GM23338 (cell line): ENCODE results near the gene ADCYAP1R1. TPM values are rescaled to one million over a fixed set of nuclear protein-coding genes. Genes with fewer than 3 reads are reported as not detected.

Experiments
- ATAC-seq: fragments of 200-7000 bp; cut with Tn5 transposase; 3 replicates; pipeline ENCODE4 v1.9.1; 2020
- DNase-seq: peaks from one replicate; pipeline ENCODE4 v3.0.0-alpha.2; 2015; ENCODE audit warnings: low spot score
- H2AFZ ChIP-seq: fragments of 200-600 bp; sonication (generic); 2 replicates; pipeline ENCODE4 v1.8.0; 2016; ENCODE audit warnings: antibody characterized with exemption, mild to moderate bottlenecking, moderate library complexity
- H3F3A ChIP-seq: fragments of 200-600 bp; sonication (generic); replicated peaks from 2 replicates; pipeline ENCODE4 v1.8.0; 2017; ENCODE audit warnings: antibody characterized with exemption, mixed run types, low read depth
- H3K27ac ChIP-seq: fragments of 200-600 bp; sonication (generic); 2 replicates; pipeline ENCODE4 v1.6.1; 2016; ENCODE audit warnings: low read depth
- H3K27me3 ChIP-seq: fragments of 200-600 bp; sonication (generic); 2 replicates; pipeline ENCODE4 v1.8.0; 2016; ENCODE audit warnings: mild to moderate bottlenecking, mixed run types, moderate library complexity; ENCODE audit not compliant: insufficient read depth
- H3K36me3 ChIP-seq: fragments of 200-600 bp; sonication (generic); 2 replicates; pipeline ENCODE4 v1.8.0; 2016; ENCODE audit warnings: mild to moderate bottlenecking; ENCODE audit not compliant: insufficient read depth
- H3K4me1 ChIP-seq: fragments of 200-600 bp; sonication (generic); 2 replicates; pipeline ENCODE4 v1.8.0; 2016; ENCODE audit warnings: mild to moderate bottlenecking, moderate library complexity; ENCODE audit not compliant: insufficient read depth
- H3K4me2 ChIP-seq: fragments of 200-600 bp; sonication (generic); 2 replicates; pipeline ENCODE4 v1.7.1; 2017; ENCODE audit warnings: mixed run types
- H3K4me3 ChIP-seq: fragments of 200-600 bp; sonication (generic); 2 replicates; pipeline ENCODE4 v1.6.1; 2016; ENCODE audit warnings: mixed run types
- H3K79me2 ChIP-seq: fragments of 200-600 bp; sonication (generic); replicated peaks from 2 replicates; pipeline ENCODE4 v1.8.0; 2017; ENCODE audit warnings: mild to moderate bottlenecking; ENCODE audit not compliant: insufficient read depth
- H3K9me2 ChIP-seq: fragments of 200-600 bp; sonication (generic); 2 replicates; pipeline ENCODE4 v1.8.0; 2017; ENCODE audit not compliant: insufficient read depth
- H4K20me1 ChIP-seq: fragments of 200-600 bp; sonication (generic); replicated peaks from 2 replicates; pipeline ENCODE4 v1.8.0; 2017; ENCODE audit warnings: mild to moderate bottlenecking; ENCODE audit not compliant: insufficient read depth
- H3K27ac Mint-ChIP-seq: 2 replicates; pipeline ENCODE4 v1.8.0; 2020; ENCODE audit warnings: inconsistent platforms, mild to moderate bottlenecking, moderate library complexity, mixed read lengths
- H3K27me3 Mint-ChIP-seq: 3 replicates; pipeline ENCODE4 v1.8.0; 2022; ENCODE audit warnings: low read depth, mild to moderate bottlenecking, moderate library complexity, mixed read lengths, inconsistent platforms; ENCODE audit not compliant: insufficient read depth, poor library complexity
- H3K36me3 Mint-ChIP-seq: 3 replicates; pipeline ENCODE4 v1.8.0; 2021; ENCODE audit warnings: low read depth, mild to moderate bottlenecking, inconsistent platforms, moderate library complexity, mixed read lengths
- H3K4me1 Mint-ChIP-seq: 3 replicates; pipeline ENCODE4 v1.8.0; 2020; ENCODE audit warnings: mild to moderate bottlenecking, inconsistent platforms, mixed read lengths
- H3K4me3 Mint-ChIP-seq: 3 replicates; pipeline ENCODE4 v1.8.0; 2021; ENCODE audit warnings: moderate library complexity, mild to moderate bottlenecking, inconsistent platforms, mixed read lengths
- H3K9me3 Mint-ChIP-seq: 3 replicates; pipeline ENCODE4 v1.8.0; 2020; ENCODE audit warnings: moderate library complexity, mild to moderate bottlenecking, inconsistent platforms, mixed read lengths
- CREB1 ChIP-seq: fragments of 250-450 bp; sonication (Bioruptor Pico); IDR thresholded peaks from 2 replicates; pipeline ENCODE4 v1.5.0; 2020; ENCODE audit warnings: low read depth, mild to moderate bottlenecking, moderate library complexity
- CTCF ChIP-seq, 2 experiments: fragments of 200-600 bp in 1 of 2; sonication (generic) in 1 of 2; conservative IDR thresholded peaks; 2 replicates each; pipeline versions ENCODE4 v1.5.1 to v1.6.1; 2016 to 2017; ENCODE audit warnings: antibody characterized with exemption in 2 of 2, low read depth in 2 of 2, mild to moderate bottlenecking in 2 of 2, moderate library complexity in 1 of 2
- ETS1 ChIP-seq: IDR thresholded peaks from 2 replicates; pipeline ENCODE4 v1.6.1; 2016; ENCODE audit warnings: antibody characterized with exemption
- EZH2 ChIP-seq: fragments of 200-600 bp; sonication (generic); IDR thresholded peaks from one replicate; pipeline ENCODE4 v1.8.0; 2017; ENCODE audit warnings: antibody characterized with exemption, mild to moderate bottlenecking, low read depth; ENCODE audit not compliant: unreplicated experiment
- EZH2phosphoT487 ChIP-seq: fragments of 200-600 bp; sonication (generic); IDR thresholded peaks from one replicate; pipeline ENCODE4 v1.8.1; 2018; ENCODE audit warnings: antibody characterized with exemption; ENCODE audit not compliant: unreplicated experiment
- JUNB ChIP-seq: IDR thresholded peaks from one replicate; pipeline ENCODE4 v1.6.1; 2016; ENCODE audit warnings: antibody characterized with exemption; ENCODE audit not compliant: unreplicated experiment
- NANOG ChIP-seq: IDR thresholded peaks from 2 replicates; pipeline ENCODE4 v1.6.1; 2016; ENCODE audit warnings: antibody characterized with exemption, borderline replicate concordance
- POLR2AphosphoS5 ChIP-seq: IDR thresholded peaks from 2 replicates; pipeline ENCODE4 v1.6.1; 2016; ENCODE audit warnings: antibody characterized with exemption, low read depth
- REST ChIP-seq: IDR thresholded peaks from one replicate; pipeline ENCODE4 v1.6.1; 2018; ENCODE audit warnings: antibody characterized with exemption; ENCODE audit not compliant: unreplicated experiment
- STAT1 ChIP-seq: IDR thresholded peaks from one replicate; pipeline ENCODE4 v1.6.1; 2016; ENCODE audit warnings: antibody characterized with exemption; ENCODE audit not compliant: unreplicated experiment
- ZNF114 ChIP-seq: fragments of 250-450 bp; sonication (Bioruptor Pico); IDR thresholded peaks from 2 replicates; pipeline ENCODE4 v1.5.0; 2020; ENCODE audit warnings: mild to moderate bottlenecking, moderate library complexity
- ZNF331 ChIP-seq: fragments of 250-450 bp; sonication (Bioruptor Pico); IDR thresholded peaks from 2 replicates; pipeline ENCODE4 v1.5.0; 2020; ENCODE audit warnings: low read depth, mild to moderate bottlenecking, moderate library complexity
- ZNF462 ChIP-seq: fragments of 250-450 bp; sonication (Bioruptor Pico); IDR thresholded peaks from 2 replicates; pipeline ENCODE4 v1.5.0; 2020; ENCODE audit warnings: mild to moderate bottlenecking, moderate library complexity
- polyA plus RNA-seq: library from polyadenylated mRNA; unstranded; fragments of >200 nt; fragmentation: Nextera tagmentation; extraction: Ambion mirVana; gene quantifications from 2 replicates; pipeline ENCODE4 v1.2.1, GENCODE V29; 2016
- total RNA-seq: library from RNA; depleted of rRNA; stranded (reverse); fragments of >200 nt; shearing (Covaris generic); gene quantifications from 2 replicates; pipeline ENCODE4 v1.2.3, GENCODE V29; 2014

The ADCYAP1R1 gene
- total and polyA plus RNA-seq, 2 experiments from 2014 or later: 1.8 to 10.6 TPM

GRCh38 chr7:31102151-31102972, 50.3 kb downstream of the ADCYAP1R1 start:
- peaks cover 2% of the 10 kb centered on the region for H3K27me3 Mint-ChIP-seq

More at GRCh38 chr7:31102151-31102972, 50.3 kb downstream of the ADCYAP1R1 start:
- H3K4me3 Mint-ChIP-seq: no peak overlapping the region
- no peaks in the 10 kb centered on the region; the same call in 2 of the 3 replicates for H3K4me1 Mint-ChIP-seq
- Histone ChIP-seq H4K20me1 (no peaks in the 10 kb centered on the region), H3K36me3 (no peaks in the 10 kb centered on the region), H3F3A (no peaks in the 10 kb centered on the region), H3K4me2 (no peak overlapping the region), H2AFZ (no peak overlapping the region), H3K4me3 (no peak overlapping the region), H3K27ac (no peak overlapping the region), H3K79me2 (no peaks in the 10 kb centered on the region), H3K4me1 (no peaks in the 10 kb centered on the region), H3K27me3 (no peaks in the 10 kb centered on the region), H3K9me2 (no peaks in the 10 kb centered on the region)
- no peak overlapping the region; the same call in 1 of the 2 replicates for H3K27ac Mint-ChIP-seq
- H3K9me3 Mint-ChIP-seq: no peaks in the 10 kb centered on the region
- H3K36me3 Mint-ChIP-seq: peaks cover 3% of the 10 kb centered on the region; the same call in 1 of the 3 replicates
- no peak for ATAC-seq
- no peak for DNase-seq
- TF ChIP-seq STAT1: no peak
- TF ChIP-seq ETS1: no peak
- no peak for TF ChIP-seq REST
- no peak for TF ChIP-seq NANOG
- no peak for TF ChIP-seq CREB1 (CRISPR knock-in tag)
- TF ChIP-seq EZH2: no peak
- no peak for TF ChIP-seq ZNF114 (CRISPR knock-in tag)
- no peak for TF ChIP-seq POLR2AphosphoS5
- no peak for TF ChIP-seq JUNB
- no peak for TF ChIP-seq ZNF331
- no peak for TF ChIP-seq ZNF462 (CRISPR knock-in tag)
- TF ChIP-seq CTCF (conservative IDR thresholded peaks at IDR 0.05; ENCODE audit: low read depth in 2 of 2): no peak
- no peak for TF ChIP-seq EZH2phosphoT487
